ENCODE data around the gene ANAPC2.

DNA sequence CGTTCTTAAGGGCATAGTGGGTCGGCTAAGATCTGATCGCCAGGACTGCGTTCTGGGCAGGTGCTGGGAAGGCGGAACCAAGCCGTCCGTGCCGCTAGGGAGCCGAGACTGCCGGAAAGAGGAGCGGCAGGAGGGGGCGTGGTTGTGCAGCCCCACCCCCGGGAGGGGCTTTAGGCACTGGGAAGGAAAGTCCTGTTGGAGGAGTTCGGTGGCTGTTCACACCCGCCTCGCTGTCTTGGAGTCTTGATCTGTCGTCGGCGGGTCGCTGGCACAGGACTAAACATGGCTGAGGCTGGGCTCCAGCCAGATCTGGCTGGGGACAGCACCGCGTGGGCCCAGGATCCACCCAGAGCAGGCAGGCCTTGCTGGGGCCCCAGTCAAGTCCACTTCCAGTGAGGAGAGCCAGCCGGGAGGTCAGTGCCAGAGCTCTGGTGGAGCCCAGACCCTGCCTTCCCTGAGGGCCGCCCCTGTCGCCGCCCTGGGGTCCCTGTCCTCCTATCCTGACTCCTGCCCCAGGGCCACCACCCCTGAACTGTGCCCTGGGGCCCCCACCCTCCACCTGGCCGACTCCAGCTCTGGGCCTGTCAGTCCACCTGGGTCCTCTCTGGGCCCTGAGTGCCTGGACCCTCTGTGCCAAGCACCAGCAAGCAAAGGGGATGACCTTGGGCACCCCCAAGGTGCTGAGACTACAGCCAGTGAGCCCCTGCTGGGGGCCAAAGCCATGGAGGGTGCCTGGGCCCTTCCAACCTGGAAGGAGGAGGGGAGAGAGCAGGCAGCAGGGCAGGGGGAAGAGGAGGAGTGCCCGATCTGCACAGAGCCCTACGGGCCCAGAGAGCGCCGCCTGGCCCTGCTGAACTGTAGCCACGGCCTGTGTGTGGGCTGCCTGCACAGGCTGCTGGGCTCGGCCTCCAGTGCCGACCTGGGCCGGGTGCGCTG is 29.2 kb upstream of the ANAPC2 start:
- TF ChIP-seq, protein P1, sequence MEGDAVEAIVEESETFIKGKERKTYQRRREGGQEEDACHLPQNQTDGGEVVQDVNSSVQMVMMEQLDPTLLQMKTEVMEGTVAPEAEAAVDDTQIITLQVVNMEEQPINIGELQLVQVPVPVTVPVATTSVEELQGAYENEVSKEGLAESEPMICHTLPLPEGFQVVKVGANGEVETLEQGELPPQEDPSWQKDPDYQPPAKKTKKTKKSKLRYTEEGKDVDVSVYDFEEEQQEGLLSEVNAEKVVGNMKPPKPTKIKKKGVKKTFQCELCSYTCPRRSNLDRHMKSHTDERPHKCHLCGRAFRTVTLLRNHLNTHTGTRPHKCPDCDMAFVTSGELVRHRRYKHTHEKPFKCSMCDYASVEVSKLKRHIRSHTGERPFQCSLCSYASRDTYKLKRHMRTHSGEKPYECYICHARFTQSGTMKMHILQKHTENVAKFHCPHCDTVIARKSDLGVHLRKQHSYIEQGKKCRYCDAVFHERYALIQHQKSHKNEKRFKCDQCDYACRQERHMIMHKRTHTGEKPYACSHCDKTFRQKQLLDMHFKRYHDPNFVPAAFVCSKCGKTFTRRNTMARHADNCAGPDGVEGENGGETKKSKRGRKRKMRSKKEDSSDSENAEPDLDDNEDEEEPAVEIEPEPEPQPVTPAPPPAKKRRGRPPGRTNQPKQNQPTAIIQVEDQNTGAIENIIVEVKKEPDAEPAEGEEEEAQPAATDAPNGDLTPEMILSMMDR (IDR thresholded peaks at IDR 0.05; ENCODE audit: low read depth, low read length), result no peak
- no peak for TF ChIP-seq EZH2phosphoT487 (IDR thresholded peaks at IDR 0.05; ENCODE audit: low read depth)

All from OCI-LY3 (cell line).